GM10266 (cell line): Measurements from ENCODE around the gene COL6A5.

ENCODE experiments used
- DNase-seq: peaks from one replicate; pipeline ENCODE4 v3.0.0; 2012; ENCODE audit errors: extremely low spot score
- CTCF ChIP-seq: IDR thresholded peaks from 2 replicates; pipeline ENCODE4 v1.5.1; 2012; ENCODE audit warnings: mild to moderate bottlenecking, low read depth; ENCODE audit not compliant: control insufficient read depth, insufficient read depth; ENCODE audit errors: missing control alignments

Gene COL6A5

GRCh38 chr3:130345487-130346079 is at the start of gene COL6A5:
COL6A5 (plus strand) TSS chr3:130345672; CDS start chr3:130373639, 27,967 bp downstream.
- no peak for DNase-seq
- TF ChIP-seq CTCF = no peak

GRCh38 chr3:130299531-130299930 is 45.9 kb upstream of the COL6A5 start:
- no peak for DNase-seq
- no peak for TF ChIP-seq CTCF

GRCh38 chr3:130300888-130301287 is 44.6 kb upstream of the COL6A5 start:
- no peak for TF ChIP-seq CTCF
- DNase-seq = no peak

GRCh38 chr3:130310109-130310508 is 35.4 kb upstream of the COL6A5 start:
- TF ChIP-seq CTCF = no peak
- DNase-seq = no peak

- no peak for TF ChIP-seq CTCF
Observed at GRCh38 chr3:130312374-130312773, 33.1 kb upstream of the COL6A5 start.

GRCh38 chr3:130316169-130316568 is 29.3 kb upstream of the COL6A5 start:
- no peak for DNase-seq
- TF ChIP-seq CTCF = no peak

More at GRCh38 chr3:130312374-130312773, 33.1 kb upstream of the COL6A5 start:
- DNase-seq = no peak

- no peak for DNase-seq
- no peak for TF ChIP-seq CTCF
Observed at GRCh38 chr3:130323503-130323902, 22.0 kb upstream of the COL6A5 start.
